Natural killer cell (primary cell): ENCODE measurements around the gene CD47. TPM values are rescaled to one million over a fixed set of nuclear protein-coding genes. Genes with fewer than 3 reads are reported as not detected.

Source experiments
- ATAC-seq, 3 donors: fragments of 150-1000 bp in 2 of 3; fragments of 200-7000 bp in 1 of 3; cut with Tn5 transposase; 1 replicate in 1 of 3; 2 replicates in 2 of 3; pipeline ENCODE4 v1.10.0; 2021; ENCODE audit warnings: mild to moderate bottlenecking in 2 of 3, moderate library complexity in 2 of 3
- DNase-seq, 2 donors: peaks; one replicate each; pipeline versions ENCODE4 v3.0.0 to v3.0.0-alpha.2; 2013 to 2021; ENCODE audit warnings: mixed read lengths in 1 of 2
- H3K27ac ChIP-seq: one replicate; pipeline ENCODE4 v1.5.1; 2013; ENCODE audit warnings: mild to moderate bottlenecking, low read length
- H3K27me3 ChIP-seq: one replicate; pipeline ENCODE4 v1.6.1; 2013; ENCODE audit warnings: low read length; ENCODE audit not compliant: control insufficient read depth, insufficient read depth
- H3K36me3 ChIP-seq: one replicate; pipeline ENCODE4 v1.6.1; 2013; ENCODE audit warnings: low read length; ENCODE audit not compliant: control insufficient read depth, insufficient read depth
- H3K4me1 ChIP-seq: one replicate; pipeline ENCODE4 v1.6.1; 2013; ENCODE audit warnings: low read length; ENCODE audit not compliant: control insufficient read depth, insufficient read depth
- H3K4me3 ChIP-seq: one replicate; pipeline ENCODE4 v1.5.1; 2013; ENCODE audit warnings: low read length
- H3K9me3 ChIP-seq: one replicate; pipeline ENCODE4 v1.6.1; 2013; ENCODE audit warnings: low read length; ENCODE audit not compliant: control insufficient read depth, insufficient read depth
- H3K27ac Mint-ChIP-seq, 2 donors: one replicate each; pipeline ENCODE4 v1.8.0; 2022; ENCODE audit warnings: mild to moderate bottlenecking in 2 of 2, mixed read lengths in 2 of 2, moderate library complexity in 1 of 2
- H3K27me3 Mint-ChIP-seq, 2 donors: one replicate each; pipeline ENCODE4 v1.8.0; 2022; ENCODE audit warnings: low read depth in 2 of 2, mixed read lengths in 2 of 2
- H3K36me3 Mint-ChIP-seq: one replicate; pipeline ENCODE4 v1.8.0; 2022; ENCODE audit warnings: mixed read lengths
- H3K4me1 Mint-ChIP-seq, 2 donors: one replicate each; pipeline ENCODE4 v1.8.0; 2022; ENCODE audit warnings: mixed read lengths in 2 of 2
- H3K4me3 Mint-ChIP-seq: one replicate; pipeline ENCODE4 v1.8.0; 2022; ENCODE audit warnings: mild to moderate bottlenecking, moderate library complexity, mixed read lengths
- H3K9me3 Mint-ChIP-seq, 2 donors: one replicate each; pipeline ENCODE4 v1.8.0; 2022; ENCODE audit warnings: mixed read lengths in 2 of 2
- WGBS: methylation state at CpG from one replicate; pipeline ENCODE4 v1.1.7; 2013; ENCODE audit warnings: missing lambda C conversion rate; ENCODE audit not compliant: insufficient coverage; 5-methylcytosine and 5-hydroxymethylcytosine counted together
- intact Hi-C: fragments of 100-400 bp; cut with micrococcal nuclease; formaldehyde crosslinking; loops from one replicate; pipeline ENCODE4 v1.14.2; 2022
- total RNA-seq, 4 donors: library from RNA; stranded (reverse); fragments of 120-200 nt in 1 of 4; gene quantifications; one replicate each; pipeline versions ENCODE4 v1.2.3 to v1.2.4, GENCODE V29; 2013 to 2022
- TF ChIP-seq, protein P1 (sequence below): fragments of 200-600 bp; IDR thresholded peaks from one replicate; pipeline ENCODE4 v1.8.0; 2022; ENCODE audit warnings: antibody characterized with exemption

The CD47 gene
- total RNA-seq, 3 donors from 2014 or later (not counting 1 experiment from before 2014, with no cell fraction given): 226 to 236 (median 233) TPM

DNA sequence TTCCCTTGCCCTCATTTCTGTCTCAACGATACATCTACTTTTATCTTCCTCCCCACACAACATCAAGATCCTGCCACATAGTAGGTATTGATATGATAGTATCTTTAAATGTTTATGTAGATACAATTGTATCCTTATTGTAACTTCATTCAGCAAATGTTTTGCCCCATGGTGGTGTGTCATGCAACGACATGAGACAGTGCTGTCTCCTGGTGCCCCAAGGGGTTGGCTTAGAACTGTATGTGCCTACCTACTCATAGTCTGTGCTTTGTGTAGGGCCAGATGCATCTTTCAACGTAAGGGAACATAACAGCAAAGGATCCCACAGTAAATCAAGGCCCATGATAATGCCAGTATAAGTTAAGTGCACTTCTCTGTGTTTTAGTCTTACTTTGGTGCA is 2.8 kb upstream of the CD47 start:
- H3K4me3 Mint-ChIP-seq: no peak overlapping the region
- peaks cover 0 to 2% of the 10 kb centered on the region in 2 donors for H3K27me3 Mint-ChIP-seq
- Histone ChIP-seq H3K4me1 (peaks cover 45% of the 10 kb centered on the region), H3K36me3 (no peaks in the 10 kb centered on the region), H3K27ac (no peak overlapping the region), H3K4me3 (no peak overlapping the region), H3K27me3 (no peaks in the 10 kb centered on the region), H3K9me3 (peaks cover 3% of the 10 kb centered on the region)
- DNase-seq (peak in 1 of 2 donors; percentile 49), ATAC-seq (no peak)
- 82% methylated on average over 2 of the region's 3 CpGs for WGBS
- peaks cover 54 to 68% of the 10 kb centered on the region in 2 donors for H3K4me1 Mint-ChIP-seq
- peaks cover 2 to 3% of the 10 kb centered on the region in 2 donors for H3K9me3 Mint-ChIP-seq
- intact Hi-C loops: loop anchor here (10.0 kb wide), 2 partner anchors 149 to 491 kb away; partner anchors contain the start of genes CIP2A and DZIP3
- no peaks in the 10 kb centered on the region for H3K36me3 Mint-ChIP-seq
- H3K27ac Mint-ChIP-seq: no peak overlapping the region
- TF ChIP-seq, protein P1, sequence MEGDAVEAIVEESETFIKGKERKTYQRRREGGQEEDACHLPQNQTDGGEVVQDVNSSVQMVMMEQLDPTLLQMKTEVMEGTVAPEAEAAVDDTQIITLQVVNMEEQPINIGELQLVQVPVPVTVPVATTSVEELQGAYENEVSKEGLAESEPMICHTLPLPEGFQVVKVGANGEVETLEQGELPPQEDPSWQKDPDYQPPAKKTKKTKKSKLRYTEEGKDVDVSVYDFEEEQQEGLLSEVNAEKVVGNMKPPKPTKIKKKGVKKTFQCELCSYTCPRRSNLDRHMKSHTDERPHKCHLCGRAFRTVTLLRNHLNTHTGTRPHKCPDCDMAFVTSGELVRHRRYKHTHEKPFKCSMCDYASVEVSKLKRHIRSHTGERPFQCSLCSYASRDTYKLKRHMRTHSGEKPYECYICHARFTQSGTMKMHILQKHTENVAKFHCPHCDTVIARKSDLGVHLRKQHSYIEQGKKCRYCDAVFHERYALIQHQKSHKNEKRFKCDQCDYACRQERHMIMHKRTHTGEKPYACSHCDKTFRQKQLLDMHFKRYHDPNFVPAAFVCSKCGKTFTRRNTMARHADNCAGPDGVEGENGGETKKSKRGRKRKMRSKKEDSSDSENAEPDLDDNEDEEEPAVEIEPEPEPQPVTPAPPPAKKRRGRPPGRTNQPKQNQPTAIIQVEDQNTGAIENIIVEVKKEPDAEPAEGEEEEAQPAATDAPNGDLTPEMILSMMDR: no peak

DNA sequence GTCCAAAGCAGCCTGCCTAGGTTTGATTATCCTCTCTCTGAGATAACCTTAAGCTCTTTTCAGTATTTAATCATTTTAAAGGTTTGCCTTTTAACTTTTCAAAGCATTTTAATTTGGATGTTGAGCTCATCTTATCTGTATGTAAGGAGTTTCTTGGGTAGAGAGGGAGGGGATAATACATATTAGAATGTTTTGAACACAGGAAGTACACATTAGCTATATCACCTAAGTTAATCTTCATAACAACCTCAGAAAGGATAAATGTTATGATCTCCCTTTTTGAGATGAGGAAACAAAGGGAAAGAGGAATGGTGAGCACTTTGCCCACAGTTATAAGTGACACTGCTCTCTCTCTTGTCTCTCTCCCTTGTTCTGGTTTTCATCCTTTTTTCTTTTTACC is 2.2 kb upstream of the CD47 start:
- DNase-seq: peak in 1 of 2 donors; percentile 33
- TF ChIP-seq, protein P1: no peak
- intact Hi-C loops: loop anchor here (10.0 kb wide), 2 partner anchors 148 to 492 kb away; partner anchors contain the start of genes CIP2A and DZIP3
- no peaks in the 10 kb centered on the region for H3K27me3 ChIP-seq
- ATAC-seq: no peak
- peaks cover 3% of the 10 kb centered on the region for H3K9me3 ChIP-seq
- H3K4me3 ChIP-seq: no peak overlapping the region
- H3K36me3 ChIP-seq: no peaks in the 10 kb centered on the region
- Mint-ChIP-seq H3K4me1 (peaks cover 48 to 63% of the 10 kb centered on the region in 2 donors), H3K9me3 (peaks cover 2 to 3% of the 10 kb centered on the region in 2 donors), H3K36me3 (no peaks in the 10 kb centered on the region), H3K4me3 (peak overlapping the region; percentile 96), H3K27ac (no peak overlapping the region), H3K27me3 (peaks cover 0 to 2% of the 10 kb centered on the region in 2 donors)
- H3K4me1 ChIP-seq: peaks cover 39% of the 10 kb centered on the region
- H3K27ac ChIP-seq: no peak overlapping the region

DNA sequence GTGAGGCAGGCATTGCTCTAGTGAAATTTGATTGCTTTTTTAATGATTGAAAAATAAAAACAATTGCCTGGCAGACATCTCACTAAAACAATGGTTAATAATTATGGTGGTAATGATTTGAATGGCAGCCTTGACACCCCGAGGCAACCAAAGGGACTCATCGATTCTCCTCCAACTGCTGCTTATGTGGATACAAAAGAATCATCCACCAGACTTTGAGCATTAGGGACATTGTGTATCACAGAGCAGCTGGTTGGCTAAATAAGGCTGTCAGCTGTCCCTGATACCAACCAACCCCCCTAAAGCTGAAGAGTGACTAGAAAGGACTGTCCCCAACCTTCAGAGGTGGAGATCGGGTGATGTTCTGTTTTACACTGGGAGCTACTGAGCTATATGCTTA is 1.7 kb upstream of the CD47 start:
- H3K27ac Mint-ChIP-seq: no peak overlapping the region
- peaks cover 35% of the 10 kb centered on the region for H3K4me1 ChIP-seq
- no peak overlapping the region for H3K27ac ChIP-seq
- TF ChIP-seq, protein P1: no peak
- 91% methylated on average over 3 of the region's 3 CpGs for WGBS
- ATAC-seq: no peak
- peaks cover 0 to 2% of the 10 kb centered on the region in 2 donors for H3K27me3 Mint-ChIP-seq
- H3K36me3 ChIP-seq: no peaks in the 10 kb centered on the region
- H3K9me3 Mint-ChIP-seq: peaks cover 2 to 3% of the 10 kb centered on the region in 2 donors
- H3K27me3 ChIP-seq: no peaks in the 10 kb centered on the region
- intact Hi-C loops: loop anchor here (10.0 kb wide), 2 partner anchors 148 to 492 kb away; partner anchors contain the start of genes CIP2A and DZIP3
- peak overlapping the region; percentile 96 for H3K4me3 Mint-ChIP-seq
- no peaks in the 10 kb centered on the region for H3K36me3 Mint-ChIP-seq
- H3K4me1 Mint-ChIP-seq: peaks cover 43 to 63% of the 10 kb centered on the region in 2 donors
- peak in 1 of 2 donors; percentile 33 for DNase-seq
- peaks cover 3% of the 10 kb centered on the region for H3K9me3 ChIP-seq
- no peak overlapping the region for H3K4me3 ChIP-seq
